ENCODE results near the gene SERPINB10.

DNA sequence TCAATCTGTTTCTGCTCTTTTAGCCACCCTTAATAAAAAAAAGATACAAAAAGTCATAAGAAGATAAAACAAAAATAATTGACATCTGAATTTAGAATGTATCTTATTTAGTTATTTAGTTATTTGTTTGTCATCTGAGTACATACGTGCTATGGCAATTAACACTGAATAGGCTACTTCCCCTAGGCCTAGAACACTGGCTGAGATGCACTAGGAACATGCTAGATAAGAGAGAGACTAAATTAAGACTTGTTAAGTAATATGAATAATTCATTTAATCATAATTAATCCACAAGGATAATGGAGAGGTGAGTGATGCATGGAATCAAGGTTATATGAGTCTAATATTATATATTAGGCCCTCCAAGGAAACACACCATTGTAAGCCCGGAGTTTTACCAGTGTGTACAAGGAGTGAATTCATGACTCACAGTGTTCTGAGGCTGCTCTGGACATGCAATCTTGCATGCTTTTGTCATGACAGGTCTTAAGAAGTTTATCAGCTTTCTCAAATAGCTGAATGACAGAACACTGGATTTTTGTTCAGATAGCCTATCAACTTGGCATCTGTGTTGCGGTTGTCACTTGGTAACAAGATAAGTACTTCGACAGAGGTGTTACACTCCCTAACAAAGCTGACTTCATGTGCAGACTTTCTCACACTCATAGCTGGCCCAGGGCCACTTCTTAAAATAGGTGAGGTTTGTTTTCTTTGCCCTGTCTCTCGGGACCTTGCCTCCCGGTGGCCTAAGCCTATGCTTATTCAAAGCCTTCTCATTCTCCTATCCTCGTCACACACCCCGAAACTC is 25.2 kb upstream of the SERPINB10 start:
- TF ChIP-seq POLR2A (IDR thresholded peaks at IDR 0.05) (no peak), POLR2AphosphoS5 (IDR thresholded peaks at IDR 0.05) (no peak)
- TF ChIP-seq, protein P1, sequence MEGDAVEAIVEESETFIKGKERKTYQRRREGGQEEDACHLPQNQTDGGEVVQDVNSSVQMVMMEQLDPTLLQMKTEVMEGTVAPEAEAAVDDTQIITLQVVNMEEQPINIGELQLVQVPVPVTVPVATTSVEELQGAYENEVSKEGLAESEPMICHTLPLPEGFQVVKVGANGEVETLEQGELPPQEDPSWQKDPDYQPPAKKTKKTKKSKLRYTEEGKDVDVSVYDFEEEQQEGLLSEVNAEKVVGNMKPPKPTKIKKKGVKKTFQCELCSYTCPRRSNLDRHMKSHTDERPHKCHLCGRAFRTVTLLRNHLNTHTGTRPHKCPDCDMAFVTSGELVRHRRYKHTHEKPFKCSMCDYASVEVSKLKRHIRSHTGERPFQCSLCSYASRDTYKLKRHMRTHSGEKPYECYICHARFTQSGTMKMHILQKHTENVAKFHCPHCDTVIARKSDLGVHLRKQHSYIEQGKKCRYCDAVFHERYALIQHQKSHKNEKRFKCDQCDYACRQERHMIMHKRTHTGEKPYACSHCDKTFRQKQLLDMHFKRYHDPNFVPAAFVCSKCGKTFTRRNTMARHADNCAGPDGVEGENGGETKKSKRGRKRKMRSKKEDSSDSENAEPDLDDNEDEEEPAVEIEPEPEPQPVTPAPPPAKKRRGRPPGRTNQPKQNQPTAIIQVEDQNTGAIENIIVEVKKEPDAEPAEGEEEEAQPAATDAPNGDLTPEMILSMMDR (IDR thresholded peaks at IDR 0.05), result no peak
